ENCODE results near the gene DBP.

Gene DBP

GRCh38 chr19:48614436-48615230 lies 22.5 kb downstream of the DBP start, which contains the start of gene FAM83E (continued):
- TF ChIP-seq ZNF148 (tag by site-specific recombination; IDR thresholded peaks at IDR 0.05; ENCODE audit: borderline replicate concordance) (no peak), SCRT2 (tag by site-specific recombination; IDR thresholded peaks at IDR 0.05) (no peak), ZNF114 (tag by site-specific recombination; IDR thresholded peaks at IDR 0.05) (no peak), ZNF302 (tag by site-specific recombination; IDR thresholded peaks at IDR 0.05; ENCODE audit: low read depth) (no peak), RBAK (tag by site-specific recombination; IDR thresholded peaks at IDR 0.05) (no peak), ZBTB7A (tag by site-specific recombination; IDR thresholded peaks at IDR 0.05; ENCODE audit: low read depth) (no peak), ZNF266 (tag by site-specific recombination; IDR thresholded peaks at IDR 0.05; ENCODE audit: low read depth) (no peak), ZNF157 (tag by site-specific recombination; IDR thresholded peaks at IDR 0.05) (no peak), ZNF548 (tag by site-specific recombination; IDR thresholded peaks at IDR 0.05) (no peak), TCF7L2 (IDR thresholded peaks at IDR 0.05; ENCODE audit: borderline replicate concordance, low read depth, low read length) (no peak), ZNF555 (tag by site-specific recombination; conservative IDR thresholded peaks at IDR 0.05) (no peak), REPIN1 (tag by site-specific recombination; IDR thresholded peaks at IDR 0.05; ENCODE audit: low read depth) (no peak), ZBTB21 (tag by site-specific recombination; IDR thresholded peaks at IDR 0.05) (no peak), ZNF18 (tag by site-specific recombination; IDR thresholded peaks at IDR 0.05) (0 out of 2 replicates have a peak, but pooled peaks have one; percentile 12), ZNF394 (tag by site-specific recombination; IDR thresholded peaks at IDR 0.05; ENCODE audit: borderline replicate concordance) (no peak), ZXDB (tag by site-specific recombination; IDR thresholded peaks at IDR 0.05) (peak; percentile 88), HOXD13 (CRISPR knock-in tag; IDR thresholded peaks at IDR 0.05; ENCODE audit: borderline replicate concordance) (no peak), HOXA7 (CRISPR knock-in tag; IDR thresholded peaks at IDR 0.05; ENCODE audit: borderline replicate concordance) (no peak), PRDM6 (tag by site-specific recombination; IDR thresholded peaks at IDR 0.05) (no peak), ZNF37A (tag by site-specific recombination; IDR thresholded peaks at IDR 0.05) (no peak), PRDM1 (tag by site-specific recombination; IDR thresholded peaks at IDR 0.05) (no peak), ZNF133 (tag by site-specific recombination; IDR thresholded peaks at IDR 0.05) (no peak), REST (tag by site-specific recombination; IDR thresholded peaks at IDR 0.05) (no peak), ZNF221 (tag by site-specific recombination; IDR thresholded peaks at IDR 0.05; ENCODE audit: borderline replicate concordance) (no peak), ZNF311 (tag by site-specific recombination; IDR thresholded peaks at IDR 0.05; ENCODE audit: borderline replicate concordance) (no peak), KLF17 (tag by site-specific recombination; IDR thresholded peaks at IDR 0.05) (peak; percentile 84), WT1 (tag by site-specific recombination; IDR thresholded peaks at IDR 0.05) (peak; percentile 38), IKZF3 (tag by site-specific recombination; IDR thresholded peaks at IDR 0.05) (peak; percentile 88), ZNF433 (tag by site-specific recombination; IDR thresholded peaks at IDR 0.05; ENCODE audit: low read depth) (no peak), ZBTB48 (tag by site-specific recombination; IDR thresholded peaks at IDR 0.05) (peak; percentile 65), ZNF660 (tag by site-specific recombination; IDR thresholded peaks at IDR 0.05) (peak; percentile 31; the same call in 1 of the 2 replicates)
